ENCODE results near the gene MYBPHL. TPM values are rescaled to one million over a fixed set of nuclear protein-coding genes. Genes with fewer than 3 reads are reported as not detected.

MYBPHL gene
- total RNA-seq, 6 experiments from 2014 or later: not detected

- Histone ChIP-seq H3K4me1 (no peaks in the 10 kb centered on the region), H3K4me3 (no peak overlapping the region), H3K27ac (no peak overlapping the region), H3K36me3 (no peaks in the 10 kb centered on the region), H3K9me3 (no peaks in the 10 kb centered on the region), H3K27me3 (no peaks in the 10 kb centered on the region)
- ATAC-seq (no peak), DNase-seq (no peak)
- intact Hi-C loops (cut with DNase I): no loop called here
- WGBS (ENCODE audit: insufficient coverage, low coverage, low lambda C conversion rate, missing lambda C conversion rate): no CpG with 5 or more reads among the region's 4 CpGs
- TF ChIP-seq CTCF (IDR thresholded peaks at IDR 0.05): no peak
- TF ChIP-seq POLR2A (IDR thresholded peaks at IDR 0.05): no peak
Measured at GRCh38 chr1:109265016-109265415, 41.8 kb downstream of the MYBPHL start.

GRCh38 chr1:109264379-109264755, 42.4 kb downstream of the MYBPHL start:
- no peaks in the 10 kb centered on the region for H3K4me1 ChIP-seq
- 93% methylated on average over 3 of the region's 9 CpGs for WGBS (ENCODE audit: insufficient coverage, low coverage, low lambda C conversion rate, missing lambda C conversion rate)
- H3K27ac ChIP-seq: no peak overlapping the region
- H3K36me3 ChIP-seq: no peaks in the 10 kb centered on the region
- ATAC-seq: no peak
- H3K9me3 ChIP-seq: no peaks in the 10 kb centered on the region
- no peak for DNase-seq
- H3K27me3 ChIP-seq: no peaks in the 10 kb centered on the region
- TF ChIP-seq CTCF (IDR thresholded peaks at IDR 0.05) (no peak), POLR2A (IDR thresholded peaks at IDR 0.05) (no peak)
- H3K4me3 ChIP-seq: no peak overlapping the region
- intact Hi-C loops (cut with DNase I): loop anchor here (5.0 kb wide), 3 partner anchors 133 to 268 kb away; partner anchors contain the start of gene SORT1 (in 1 of the 2)

GRCh38 chr1:109263597-109264378, 43.0 kb downstream of the MYBPHL start:
- 6% methylated on average over 3 of the region's 29 CpGs for WGBS (ENCODE audit: insufficient coverage, low coverage, low lambda C conversion rate, missing lambda C conversion rate)
- no peak for TF ChIP-seq POLR2A (IDR thresholded peaks at IDR 0.05)
- peak; percentile 95 to 100 (median 98) for TF ChIP-seq CTCF (IDR thresholded peaks at IDR 0.05)
- Histone ChIP-seq H3K9me3 (no peaks in the 10 kb centered on the region), H3K36me3 (no peaks in the 10 kb centered on the region), H3K27ac (no peak overlapping the region), H3K4me1 (no peaks in the 10 kb centered on the region), H3K4me3 (no peak overlapping the region), H3K27me3 (no peaks in the 10 kb centered on the region)
- peak; percentile 94 to 97 (median 96) for DNase-seq
- peak; percentile 98 to 100 (median 99) for ATAC-seq
- intact Hi-C loops (cut with DNase I): loop anchor here (5.0 kb wide), 3 partner anchors 134 to 269 kb away; partner anchors contain the start of gene SORT1 (in 1 of the 2)

- no CpG with 5 or more reads among the region's 12 CpGs for WGBS (ENCODE audit: insufficient coverage, low coverage, low lambda C conversion rate, missing lambda C conversion rate)
- Histone ChIP-seq H3K27me3 (no peaks in the 10 kb centered on the region), H3K36me3 (no peaks in the 10 kb centered on the region), H3K27ac (no peak overlapping the region), H3K9me3 (no peaks in the 10 kb centered on the region), H3K4me3 (no peak overlapping the region), H3K4me1 (no peaks in the 10 kb centered on the region)
- DNase-seq: no peak
- TF ChIP-seq POLR2A (IDR thresholded peaks at IDR 0.05): no peak
- no peak for TF ChIP-seq CTCF (IDR thresholded peaks at IDR 0.05)
- no peak for ATAC-seq
- intact Hi-C loops (cut with DNase I): loop anchor here (5.0 kb wide), 3 partner anchors 134 to 269 kb away; partner anchors contain the start of gene SORT1 (in 1 of the 2)
Measured at GRCh38 chr1:109263234-109263596, 43.6 kb downstream of the MYBPHL start.

Measured in right lobe of liver (tissue), 6 donors.